C4-2B (cell line): ENCODE results near the gene NMNAT3.
A peak's percentile ranks its signal among the peaks of the same experiment; 100 is the strongest.

Experiments
- H3K27ac ChIP-seq: fragments of 450-650 bp; 2 replicates; pipeline ENCODE4 v1.5.1; 2017
- ZFX ChIP-seq: fragments of 450-650 bp; IDR thresholded peaks from 2 replicates; pipeline ENCODE4 v1.6.1; 2017
- TF ChIP-seq, protein P1 (sequence below): fragments of 450-650 bp; conservative IDR thresholded peaks from 2 replicates; pipeline ENCODE4 v1.5.1; 2017; ENCODE audit warnings: mild to moderate bottlenecking

NMNAT3 gene

GRCh38 chr3:139633511-139633910 is 44.3 kb downstream of the NMNAT3 start:
- TF ChIP-seq, protein P1, sequence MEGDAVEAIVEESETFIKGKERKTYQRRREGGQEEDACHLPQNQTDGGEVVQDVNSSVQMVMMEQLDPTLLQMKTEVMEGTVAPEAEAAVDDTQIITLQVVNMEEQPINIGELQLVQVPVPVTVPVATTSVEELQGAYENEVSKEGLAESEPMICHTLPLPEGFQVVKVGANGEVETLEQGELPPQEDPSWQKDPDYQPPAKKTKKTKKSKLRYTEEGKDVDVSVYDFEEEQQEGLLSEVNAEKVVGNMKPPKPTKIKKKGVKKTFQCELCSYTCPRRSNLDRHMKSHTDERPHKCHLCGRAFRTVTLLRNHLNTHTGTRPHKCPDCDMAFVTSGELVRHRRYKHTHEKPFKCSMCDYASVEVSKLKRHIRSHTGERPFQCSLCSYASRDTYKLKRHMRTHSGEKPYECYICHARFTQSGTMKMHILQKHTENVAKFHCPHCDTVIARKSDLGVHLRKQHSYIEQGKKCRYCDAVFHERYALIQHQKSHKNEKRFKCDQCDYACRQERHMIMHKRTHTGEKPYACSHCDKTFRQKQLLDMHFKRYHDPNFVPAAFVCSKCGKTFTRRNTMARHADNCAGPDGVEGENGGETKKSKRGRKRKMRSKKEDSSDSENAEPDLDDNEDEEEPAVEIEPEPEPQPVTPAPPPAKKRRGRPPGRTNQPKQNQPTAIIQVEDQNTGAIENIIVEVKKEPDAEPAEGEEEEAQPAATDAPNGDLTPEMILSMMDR, result no peak
- TF ChIP-seq ZFX, result no peak
- H3K27ac ChIP-seq, result no peak overlapping the region

DNA sequence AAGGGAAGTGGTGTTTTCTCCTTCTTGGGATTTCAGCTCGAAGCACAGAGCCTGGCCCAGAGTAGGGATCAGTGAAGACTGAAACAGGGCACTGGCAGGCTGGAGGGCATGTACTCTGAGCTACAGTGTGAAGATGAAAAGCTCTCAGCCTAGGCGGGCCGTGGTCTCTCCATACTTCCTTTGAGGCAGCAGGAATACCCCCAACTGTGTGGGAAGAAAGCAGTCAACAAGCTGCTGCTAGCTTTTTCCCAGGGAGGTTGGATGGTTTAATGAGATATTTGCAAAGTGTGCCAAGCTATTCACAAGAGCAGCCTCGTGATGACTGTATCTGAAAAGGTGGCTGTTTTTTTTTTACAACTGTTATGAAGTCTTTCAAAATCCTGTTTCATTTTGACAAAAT is 47.2 kb downstream of the NMNAT3 start:
- H3K27ac ChIP-seq, result no peak overlapping the region
- no peak for TF ChIP-seq ZFX
- TF ChIP-seq, protein P1, result no peak

- H3K27ac ChIP-seq, result no peak overlapping the region
- TF ChIP-seq ZFX, result no peak
- TF ChIP-seq, protein P1, result peak; percentile 54
These were observed 48.7 kb downstream of the NMNAT3 start for GRCh38 chr3:139629033-139629432.

- TF ChIP-seq, protein P1, result no peak
- no peak for TF ChIP-seq ZFX
- H3K27ac ChIP-seq, result no peak overlapping the region
These were observed 50.0 kb downstream of the NMNAT3 start for GRCh38 chr3:139627759-139628158.

GRCh38 chr3:139620438-139620837 is 57.3 kb downstream of the NMNAT3 start:
- H3K27ac ChIP-seq, result no peak overlapping the region
- TF ChIP-seq, protein P1, result no peak
- no peak for TF ChIP-seq ZFX

- no peak overlapping the region for H3K27ac ChIP-seq
These were observed 58.3 kb downstream of the NMNAT3 start for GRCh38 chr3:139619484-139619883.

DNA sequence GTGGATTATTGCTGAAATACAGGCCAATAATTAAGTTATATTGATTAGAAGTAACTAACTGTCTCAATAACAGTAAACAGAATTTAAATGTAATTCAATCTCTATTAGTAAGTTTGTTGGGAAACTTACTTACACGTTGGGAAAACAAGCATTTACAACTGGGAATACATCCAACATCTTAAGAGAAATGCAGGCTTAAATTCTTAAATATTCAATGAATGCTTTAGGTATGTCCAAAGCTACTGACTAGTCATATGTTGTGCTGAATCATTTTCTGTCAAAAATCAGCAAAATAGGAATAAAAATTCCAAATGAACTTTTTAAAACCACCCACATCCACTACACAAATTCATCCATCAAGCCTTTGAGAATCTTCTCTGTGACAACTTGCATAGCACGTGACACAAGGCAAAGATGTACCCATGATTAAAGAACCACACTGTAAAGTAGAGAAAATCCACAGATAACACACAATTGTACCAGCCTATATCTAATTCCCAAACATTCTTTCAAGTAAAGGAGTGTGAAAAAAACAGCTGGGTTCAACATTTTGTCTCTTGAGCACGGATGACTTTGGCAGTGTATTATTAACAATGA is 60.0 kb downstream of the NMNAT3 start:
- TF ChIP-seq, protein P1, result no peak
- TF ChIP-seq ZFX, result no peak
- H3K27ac ChIP-seq, result no peak overlapping the region

More at GRCh38 chr3:139619484-139619883, 58.3 kb downstream of the NMNAT3 start:
- TF ChIP-seq, protein P1, result no peak
- TF ChIP-seq ZFX, result no peak
